H9 (cell line): Measurements from ENCODE around the gene ARHGEF16. TPM values are rescaled to one million over a fixed set of nuclear protein-coding genes. Genes with fewer than 3 reads are reported as not detected.
A peak's percentile ranks its signal among the peaks of the same experiment; 100 is the strongest.

Experiments used
- DNase-seq: peaks from one replicate; pipeline ENCODE4 v3.0.0-alpha.2; 2017
- H2AFZ ChIP-seq: one replicate; pipeline ENCODE4 v1.6.1; 2013; ENCODE audit warnings: mild to moderate bottlenecking, low read length, control low read depth, moderate library complexity
- H2AK5ac ChIP-seq: 2 replicates; pipeline ENCODE4 v1.6.1; 2013; ENCODE audit warnings: low read length, control low read depth, mixed read lengths; ENCODE audit not compliant: insufficient read length
- H2BK120ac ChIP-seq: one replicate; pipeline ENCODE4 v1.6.1; 2013; ENCODE audit warnings: low read depth, mild to moderate bottlenecking, low read length, control low read depth, inconsistent platforms; ENCODE audit not compliant: poor library complexity, severe bottlenecking
- H2BK12ac ChIP-seq: 2 replicates; pipeline ENCODE4 v1.6.1; 2013; ENCODE audit warnings: low read length, control low read depth, mixed read lengths, low read depth; ENCODE audit not compliant: insufficient read length
- H2BK15ac ChIP-seq: 2 replicates; pipeline ENCODE4 v1.6.1; 2013; ENCODE audit warnings: low read depth, low read length, control low read depth
- H2BK20ac ChIP-seq: one replicate; pipeline ENCODE4 v1.6.1; 2013; ENCODE audit warnings: low read depth, mild to moderate bottlenecking, low read length, control low read depth, inconsistent platforms; ENCODE audit not compliant: poor library complexity, severe bottlenecking
- H2BK5ac ChIP-seq: 2 replicates; pipeline ENCODE4 v1.6.1; 2013; ENCODE audit warnings: low read length, control low read depth, mixed read lengths; ENCODE audit not compliant: insufficient read length
- H3K14ac ChIP-seq: 2 replicates; pipeline ENCODE4 v1.6.1; 2013; ENCODE audit warnings: low read length, control low read depth; ENCODE audit not compliant: insufficient read depth
- H3K18ac ChIP-seq: 2 replicates; pipeline ENCODE4 v1.6.1; 2013; ENCODE audit warnings: low read depth, mild to moderate bottlenecking, mixed read lengths, low read length, control low read depth; ENCODE audit not compliant: insufficient read length
- H3K23ac ChIP-seq: 2 replicates; pipeline ENCODE4 v1.6.1; 2013; ENCODE audit warnings: low read length, control low read depth, mixed read lengths, low read depth; ENCODE audit not compliant: insufficient read length
- H3K23me2 ChIP-seq: 2 replicates; pipeline ENCODE4 v1.6.1; 2013; ENCODE audit warnings: low read depth, mild to moderate bottlenecking, mixed read lengths, low read length, control low read depth; ENCODE audit not compliant: insufficient read length, poor library complexity, severe bottlenecking
- H3K27ac ChIP-seq: 2 replicates; pipeline ENCODE4 v1.5.1; 2013; ENCODE audit warnings: low read length, control low read depth, mixed read lengths, low read depth; ENCODE audit not compliant: insufficient read length
- H3K27me3 ChIP-seq: 2 replicates; pipeline ENCODE4 v1.6.1; 2013; ENCODE audit warnings: low read length, control low read depth, inconsistent platforms; ENCODE audit not compliant: insufficient read depth
- H3K4ac ChIP-seq: 2 replicates; pipeline ENCODE4 v1.6.1; 2013; ENCODE audit warnings: low read depth, mild to moderate bottlenecking, control low read depth, inconsistent platforms, low read length, moderate library complexity
- H3K4me1 ChIP-seq: 2 replicates; pipeline ENCODE4 v1.6.1; 2013; ENCODE audit warnings: low read length, control low read depth, inconsistent platforms; ENCODE audit not compliant: insufficient read depth
- H3K4me2 ChIP-seq: 2 replicates; pipeline ENCODE4 v1.6.1; 2013; ENCODE audit warnings: low read length, control low read depth, mixed read lengths; ENCODE audit not compliant: insufficient read length, insufficient read depth
- H3K56ac ChIP-seq: 2 replicates; pipeline ENCODE4 v1.6.1; 2013; ENCODE audit warnings: low read depth, mild to moderate bottlenecking, mixed read lengths, low read length, control low read depth; ENCODE audit not compliant: insufficient read length
- H3K79me1 ChIP-seq: 2 replicates; pipeline ENCODE4 v1.6.1; 2013; ENCODE audit warnings: low read depth, mild to moderate bottlenecking, moderate library complexity, low read length, control low read depth, inconsistent platforms; ENCODE audit not compliant: insufficient read depth, poor library complexity, severe bottlenecking
- H3K79me2 ChIP-seq: 2 replicates; pipeline ENCODE4 v1.6.1; 2013; ENCODE audit warnings: low read length, control low read depth, inconsistent platforms; ENCODE audit not compliant: insufficient read depth
- H3K9ac ChIP-seq: 2 replicates; pipeline ENCODE4 v1.6.1; 2013; ENCODE audit warnings: low read length, control low read depth, mixed read lengths; ENCODE audit not compliant: insufficient read length; ENCODE audit errors: extremely low read depth
- H3K9me3 ChIP-seq: one replicate; pipeline ENCODE4 v1.6.1; 2013; ENCODE audit warnings: low read depth, low read length, inconsistent platforms; ENCODE audit not compliant: control insufficient read depth
- H3T11ph ChIP-seq: one replicate; pipeline ENCODE4 v1.6.1; 2013; ENCODE audit warnings: mild to moderate bottlenecking, low read length, control low read depth, inconsistent platforms
- H4K20me1 ChIP-seq: one replicate; pipeline ENCODE4 v1.6.1; 2013; ENCODE audit not compliant: control insufficient read depth, insufficient read length, insufficient read depth
- H4K5ac ChIP-seq: 2 replicates; pipeline ENCODE4 v1.6.1; 2013; ENCODE audit warnings: low read depth, mild to moderate bottlenecking, mixed read lengths, low read length, control low read depth; ENCODE audit not compliant: insufficient read length
- H4K8ac ChIP-seq: replicated peaks from 2 replicates; pipeline ENCODE4 v1.6.1; 2013; ENCODE audit warnings: low read length, control low read depth, mixed read lengths, low read depth; ENCODE audit not compliant: insufficient read length
- H4K91ac ChIP-seq: 2 replicates; pipeline ENCODE4 v1.6.1; 2013; ENCODE audit warnings: low read depth, mild to moderate bottlenecking, moderate library complexity, mixed read lengths, low read length, control low read depth; ENCODE audit not compliant: insufficient read length
- H3K27ac Mint-ChIP-seq, 3 experiments: 2 replicates in 2 of 3; 3 replicates in 1 of 3; pipeline ENCODE4 v1.8.0; 2020 to 2021; ENCODE audit warnings: mixed read lengths in 3 of 3, mild to moderate bottlenecking in 1 of 3, moderate library complexity in 1 of 3
- H3K27me3 Mint-ChIP-seq: 2 replicates; pipeline ENCODE4 v1.8.0; 2021; ENCODE audit warnings: low read depth, mild to moderate bottlenecking, moderate library complexity, mixed read lengths
- H3K36me3 Mint-ChIP-seq, 3 experiments: 2 replicates in 2 of 3; 3 replicates in 1 of 3; pipeline ENCODE4 v1.8.0; 2020 to 2021; ENCODE audit warnings: low read depth in 3 of 3, mixed read lengths in 3 of 3; ENCODE audit not compliant: insufficient read depth in 1 of 3
- H3K4me1 Mint-ChIP-seq, 2 experiments: 2 replicates each; pipeline ENCODE4 v1.8.0; 2020; ENCODE audit warnings: mixed read lengths in 2 of 2
- H3K4me3 Mint-ChIP-seq, 2 experiments: 2 replicates in 1 of 2; 3 replicates in 1 of 2; pipeline ENCODE4 v1.8.0; 2020 to 2021; ENCODE audit warnings: mild to moderate bottlenecking in 2 of 2, mixed read lengths in 2 of 2, moderate library complexity in 1 of 2
- H3K9me3 Mint-ChIP-seq, 2 experiments: 2 replicates in 1 of 2; 3 replicates in 1 of 2; pipeline ENCODE4 v1.8.0; 2020; ENCODE audit warnings: mild to moderate bottlenecking in 2 of 2, mixed read lengths in 2 of 2, moderate library complexity in 1 of 2
- CTCF ChIP-seq: fragments of 200-600 bp; sonication (generic); conservative IDR thresholded peaks from 3 replicates; pipeline ENCODE4 v1.8.0; 2021; ENCODE audit warnings: antibody characterized with exemption, mild to moderate bottlenecking
- WGBS: extraction: QIAGEN DNeasy Blood & Tissue Kit; methylation state at CpG from one replicate; pipeline ENCODE4 v1.1.7; 2013; ENCODE audit warnings: missing lambda C conversion rate, low lambda C conversion rate, mixed read lengths; ENCODE audit not compliant: insufficient read length; ENCODE audit errors: extremely low coverage; 5-methylcytosine and 5-hydroxymethylcytosine counted together
- total RNA-seq: library from RNA; stranded (reverse); gene quantifications from 2 replicates; pipeline ENCODE4 v1.2.1, GENCODE V29; 2021

Gene ARHGEF16
- total RNA-seq, 1 experiment from 2014 or later: 48.5 TPM

- Histone ChIP-seq H2BK12ac (no peak overlapping the region), H3K18ac (no peak overlapping the region), H3K27me3 (no peaks in the 10 kb centered on the region), H3K9ac (no peak overlapping the region), H3K4me1 (peaks cover 5% of the 10 kb centered on the region; the same call in 1 of the 2 replicates), H3K79me2 (no peaks in the 10 kb centered on the region), H2AK5ac (no peak overlapping the region), H2BK120ac (no peak overlapping the region), H3K4me2 (no peak overlapping the region), H2BK20ac (no peak overlapping the region), H2AFZ (no peak overlapping the region), H3K27ac (no peak overlapping the region), H3K23me2 (no peaks in the 10 kb centered on the region), H4K20me1 (peaks cover 2% of the 10 kb centered on the region), H3K56ac (no peak overlapping the region), H2BK15ac (no peak overlapping the region), H3K23ac (no peak overlapping the region), H3K14ac (no peak overlapping the region; the same call in 1 of the 2 replicates), H2BK5ac (no peak overlapping the region), H3K4ac (no peak overlapping the region), H3K9me3 (no peaks in the 10 kb centered on the region), H4K91ac (no peak overlapping the region), H4K8ac (no peak overlapping the region), H4K5ac (no peak overlapping the region), H3K79me1 (no peaks in the 10 kb centered on the region), H3T11ph (no peak overlapping the region)
- H3K27me3 Mint-ChIP-seq: no peaks in the 10 kb centered on the region
- peaks cover under 1 to 35% (median 14%) of the 10 kb centered on the region in 3 experiments; a peak in 5 of 7 replicates for H3K36me3 Mint-ChIP-seq
- no peak for TF ChIP-seq CTCF
- peak overlapping the region in 1 of 3 experiments; percentile 40; a peak in 1 of 7 replicates for H3K27ac Mint-ChIP-seq
- no peak overlapping the region for H3K4me3 Mint-ChIP-seq
- H3K9me3 Mint-ChIP-seq: no peaks in the 10 kb centered on the region
- DNase-seq: no peak
- no CpG with 5 or more reads among the region's 34 CpGs for WGBS
- peaks cover 13 to 16% of the 10 kb centered on the region in 2 experiments for H3K4me1 Mint-ChIP-seq
These were observed 14.0 kb downstream of the ARHGEF16 start for GRCh38 chr1:3468236-3469103.
